Fibroblast of skin of right quadriceps (primary cell): Measurements from ENCODE around the gene ZBTB40.

Experiments
- DNase-seq: peaks from one replicate; pipeline ENCODE4 v3.0.0-alpha.2; 2013

ZBTB40 gene

DNA sequence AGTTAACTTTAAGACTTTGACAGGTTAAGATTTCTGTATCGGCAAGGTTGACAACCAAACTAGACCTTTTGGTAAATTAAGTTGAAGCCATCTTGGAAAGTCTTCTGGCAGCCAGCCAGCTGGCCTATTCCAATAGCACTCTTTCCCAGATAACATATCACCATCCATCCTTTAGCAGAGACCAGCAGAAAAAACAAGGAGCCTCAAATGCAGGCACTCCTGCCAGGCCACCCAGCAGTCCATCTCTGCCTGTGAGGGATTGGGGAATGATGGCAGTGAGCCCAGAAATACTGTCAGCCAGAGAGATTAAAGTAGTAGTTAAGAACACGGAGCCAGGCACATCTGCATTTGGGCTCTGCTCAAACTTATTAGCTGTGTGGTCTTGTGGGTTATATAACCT is 19.4 kb downstream of the ZBTB40 start:
- peak; percentile 31 for DNase-seq

DNA sequence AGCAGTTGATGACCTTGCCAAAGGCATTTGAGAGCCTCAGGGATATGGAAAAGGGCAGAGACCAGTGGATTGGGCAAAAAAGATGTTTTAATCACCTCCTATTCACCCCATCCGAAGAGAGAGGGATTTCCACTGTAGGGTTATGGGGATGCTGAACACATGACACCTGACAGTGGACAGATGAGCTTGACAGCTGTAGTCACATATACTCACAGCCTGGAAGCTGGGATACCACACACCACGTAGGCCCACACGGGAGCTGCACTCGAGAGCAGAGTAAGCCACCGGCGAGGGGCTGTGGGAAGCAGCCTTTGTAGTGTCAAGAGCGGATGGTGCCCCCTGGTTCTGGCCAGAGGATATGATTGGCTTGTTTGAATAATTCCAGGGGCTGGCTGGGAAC is 20.0 kb downstream of the ZBTB40 start:
- DNase-seq = no peak

GRCh38 chr1:22472596-22472995 is 20.9 kb downstream of the ZBTB40 start:
- DNase-seq = no peak

- no peak for DNase-seq
These were observed 22.3 kb downstream of the ZBTB40 start for GRCh38 chr1:22473952-22474351.

DNA sequence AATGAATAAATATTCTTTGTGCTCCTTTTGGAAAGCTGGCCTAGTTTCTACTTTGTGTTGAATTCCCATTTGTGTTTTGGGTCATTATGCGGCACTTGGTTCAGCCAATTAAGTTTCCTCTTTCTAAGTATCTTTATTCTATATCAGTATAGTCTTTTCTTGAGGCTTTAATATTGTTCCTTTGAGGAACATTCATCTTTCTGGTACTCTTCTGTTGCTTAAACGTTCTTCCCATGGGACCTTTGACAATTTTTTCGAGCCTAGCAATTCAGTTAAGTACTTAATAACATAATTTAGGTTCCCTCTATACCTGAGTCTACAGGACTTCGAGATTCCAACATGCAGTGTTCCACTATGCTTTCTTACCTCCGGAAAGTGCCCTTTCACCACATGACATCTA is 24.9 kb downstream of the ZBTB40 start:
- no peak for DNase-seq

GRCh38 chr1:22483121-22483520 is 31.5 kb downstream of the ZBTB40 start:
- no peak for DNase-seq

DNA sequence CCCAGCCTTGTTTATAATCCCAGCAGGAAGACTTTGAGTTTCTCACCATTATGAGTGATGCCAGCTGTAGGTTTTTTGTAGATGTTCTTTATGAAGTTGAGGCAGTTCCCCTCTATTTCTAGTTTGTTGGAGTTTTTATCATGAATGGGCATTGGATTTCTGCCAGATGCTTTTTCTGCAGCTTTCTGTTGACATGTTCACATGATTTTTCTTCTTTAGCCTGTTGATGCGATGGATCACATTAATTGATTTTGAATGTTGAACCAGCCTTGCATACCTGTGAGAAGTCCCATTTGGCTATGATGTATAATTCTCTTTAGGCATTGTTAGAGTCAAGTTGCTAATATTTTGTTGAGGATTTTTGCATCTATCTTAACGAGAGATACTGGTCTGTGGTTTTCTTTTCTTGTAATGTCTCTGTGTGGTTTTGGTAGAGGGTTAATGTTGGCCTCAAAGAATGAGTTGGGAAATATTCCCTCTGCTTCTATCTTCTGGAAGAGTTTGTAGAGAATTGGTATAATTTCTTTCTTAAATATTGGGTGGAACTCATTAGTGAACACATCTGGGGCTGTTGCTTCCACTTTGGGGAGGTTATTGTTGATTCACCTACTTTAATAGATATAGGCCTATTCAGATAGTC is 33.2 kb downstream of the ZBTB40 start:
- DNase-seq = no peak

- DNase-seq = no peak
These were observed 33.8 kb downstream of the ZBTB40 start for GRCh38 chr1:22485431-22485830.

DNA sequence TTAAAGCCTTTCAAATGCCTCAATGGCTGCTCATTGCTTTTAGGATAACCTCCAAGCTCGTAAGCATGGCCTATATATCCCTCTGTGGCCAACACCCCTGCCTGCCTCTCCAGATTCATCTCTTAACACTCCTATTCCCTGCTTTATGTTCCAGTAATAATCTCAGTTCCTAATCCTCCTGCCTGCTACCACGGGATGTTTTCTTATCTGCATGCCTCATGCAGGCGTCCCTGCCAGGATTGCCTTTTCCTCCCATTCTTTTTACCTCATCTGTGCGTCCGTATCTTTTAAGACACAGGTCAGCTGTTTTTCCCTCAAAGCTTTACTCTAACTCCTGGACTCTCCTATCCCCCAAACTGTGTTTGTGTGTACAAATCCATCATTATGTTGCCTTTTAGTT is 36.1 kb downstream of the ZBTB40 start:
- no peak for DNase-seq

DNA sequence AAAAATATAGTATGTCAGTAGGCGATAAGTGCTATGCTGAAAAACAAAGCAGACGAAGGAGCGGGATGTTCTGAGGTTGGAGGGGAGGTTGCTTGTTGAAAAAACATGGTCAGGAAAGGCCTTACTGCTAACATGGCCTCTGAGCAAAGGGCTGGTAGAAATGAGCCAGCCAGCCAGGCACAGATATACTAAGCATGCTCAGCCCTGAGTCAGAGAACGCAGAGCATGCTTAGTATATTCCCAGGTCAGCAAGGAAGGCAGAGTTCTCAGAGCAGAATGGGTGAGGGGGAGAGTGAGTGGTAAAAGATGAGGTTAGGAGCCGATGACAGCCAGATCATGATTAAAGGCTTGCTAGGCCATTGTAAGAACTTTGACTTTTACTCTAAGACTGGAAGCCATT is 36.7 kb downstream of the ZBTB40 start:
- peak; percentile 15 for DNase-seq

DNA sequence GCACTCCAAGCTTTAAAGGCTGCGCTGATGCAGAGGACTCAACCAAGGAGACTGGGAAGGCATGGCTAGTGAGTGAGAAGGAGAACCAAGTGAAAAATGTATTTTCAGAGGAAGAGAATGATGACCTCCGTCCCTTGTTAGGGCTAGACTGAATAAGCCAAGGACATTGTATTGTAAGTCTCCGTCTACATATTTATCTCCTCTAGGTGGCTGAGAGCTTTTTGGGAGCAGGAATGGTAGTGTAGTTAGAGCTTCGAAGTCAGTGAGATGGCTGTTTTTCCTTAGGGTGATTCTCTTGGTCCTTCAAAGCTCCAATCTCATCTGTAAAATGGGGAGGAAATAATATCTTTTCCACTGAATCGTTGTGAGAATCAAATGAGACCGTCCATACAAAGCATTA is 37.6 kb downstream of the ZBTB40 start:
- DNase-seq = no peak

GRCh38 chr1:22489823-22490222 is 38.2 kb downstream of the ZBTB40 start:
- no peak for DNase-seq

DNA sequence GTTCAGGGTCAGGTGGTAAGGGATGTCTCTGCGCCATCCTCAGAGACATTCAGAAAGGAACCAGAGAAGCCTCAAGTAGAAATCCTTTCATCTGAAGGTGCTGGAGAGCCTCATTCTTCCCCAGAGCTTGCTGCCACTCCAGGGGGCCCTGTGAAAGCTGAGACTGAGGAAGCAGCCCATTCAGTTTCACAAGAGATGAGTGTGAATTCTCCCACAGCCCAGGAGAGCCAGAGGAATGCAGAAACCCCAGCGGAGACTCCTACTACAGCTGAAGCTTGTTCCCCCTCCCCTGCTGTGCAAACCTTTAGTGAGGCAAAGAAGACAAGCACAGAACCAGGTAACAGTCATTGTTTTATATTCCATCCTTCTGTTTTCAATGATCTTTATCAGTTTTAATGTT is 38.7 kb downstream of the ZBTB40 start:
- no peak for DNase-seq

DNA sequence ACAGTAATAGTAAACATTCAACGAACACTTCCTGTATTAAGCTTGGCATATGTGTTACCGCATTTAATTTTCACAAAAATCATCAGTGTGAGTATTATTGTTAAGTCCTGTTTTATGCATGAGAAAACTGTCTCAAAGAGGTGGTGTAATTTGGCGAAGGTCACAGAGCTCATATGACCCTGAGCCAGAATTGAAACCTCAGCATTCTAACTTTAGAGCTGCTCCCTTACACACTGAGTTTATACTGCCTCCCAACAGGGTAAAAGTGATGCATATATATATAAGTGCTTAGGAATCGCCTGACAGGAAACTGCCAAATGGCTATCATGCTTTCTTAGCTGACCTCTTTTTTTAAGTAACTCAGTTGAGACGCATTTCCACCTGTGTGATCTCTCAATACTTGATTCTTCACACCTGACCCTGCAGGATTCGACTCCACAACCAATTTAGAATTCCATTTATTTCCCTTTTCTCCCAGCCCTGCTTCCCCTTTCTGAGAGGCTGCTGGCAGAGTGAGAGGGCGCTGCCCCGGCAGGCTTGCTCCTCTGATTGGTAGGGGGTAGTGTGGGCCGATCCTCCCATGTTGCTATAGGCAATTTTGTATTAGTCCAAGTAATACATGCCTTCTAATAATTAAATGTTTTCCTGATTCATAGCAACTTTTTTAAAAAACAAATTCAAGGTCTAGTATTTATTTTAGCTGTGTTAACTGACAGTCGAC is 40.5 kb downstream of the ZBTB40 start:
- no peak for DNase-seq

DNA sequence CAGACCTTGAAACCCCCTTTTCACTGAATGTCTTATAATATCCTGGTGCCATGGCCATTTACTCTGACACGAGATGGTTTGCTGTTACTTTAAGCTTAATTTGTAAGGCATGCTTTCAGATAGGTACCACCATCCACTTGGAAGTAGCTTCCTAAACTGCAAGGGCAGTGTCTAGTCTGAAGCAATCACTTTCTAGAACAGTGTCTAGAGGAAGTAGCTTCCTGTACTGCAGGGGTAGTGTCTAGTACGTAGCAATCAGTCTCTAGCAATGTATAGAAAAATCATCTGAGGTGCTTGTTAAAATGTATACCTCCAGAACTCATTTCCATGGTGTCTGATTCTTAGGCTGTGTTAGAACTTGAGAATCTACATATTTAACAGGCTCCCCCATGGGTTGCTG is 42.5 kb downstream of the ZBTB40 start:
- no peak for DNase-seq

GRCh38 chr1:22494943-22495579 is 43.4 kb downstream of the ZBTB40 start:
- no peak for DNase-seq

- no peak for DNase-seq
These were observed 45.0 kb downstream of the ZBTB40 start for GRCh38 chr1:22496536-22497160.

GRCh38 chr1:22498463-22498862 is 46.8 kb downstream of the ZBTB40 start:
- DNase-seq = no peak

- no peak for DNase-seq
These were observed 48.4 kb downstream of the ZBTB40 start for GRCh38 chr1:22500058-22500457.

DNA sequence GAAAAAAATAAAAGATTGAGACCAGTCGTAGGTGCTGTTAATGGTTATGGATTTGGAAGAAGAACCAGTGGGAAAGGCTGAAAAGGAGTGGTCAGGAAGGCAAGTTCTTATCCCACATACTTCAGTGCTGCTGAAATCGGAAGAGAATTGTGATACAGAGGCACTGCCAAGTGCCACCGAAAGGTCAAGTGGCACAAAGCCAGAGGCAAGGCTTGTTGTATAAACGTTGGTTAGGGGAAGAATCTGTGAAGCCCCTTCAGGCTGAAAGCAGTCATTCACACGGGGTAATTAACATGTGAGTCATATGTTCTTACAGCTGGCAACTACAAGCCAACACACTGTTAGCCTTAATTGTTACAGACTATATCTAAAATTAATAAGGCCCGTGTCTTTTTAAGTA is 48.8 kb downstream of the ZBTB40 start:
- DNase-seq = peak; percentile 58

DNA sequence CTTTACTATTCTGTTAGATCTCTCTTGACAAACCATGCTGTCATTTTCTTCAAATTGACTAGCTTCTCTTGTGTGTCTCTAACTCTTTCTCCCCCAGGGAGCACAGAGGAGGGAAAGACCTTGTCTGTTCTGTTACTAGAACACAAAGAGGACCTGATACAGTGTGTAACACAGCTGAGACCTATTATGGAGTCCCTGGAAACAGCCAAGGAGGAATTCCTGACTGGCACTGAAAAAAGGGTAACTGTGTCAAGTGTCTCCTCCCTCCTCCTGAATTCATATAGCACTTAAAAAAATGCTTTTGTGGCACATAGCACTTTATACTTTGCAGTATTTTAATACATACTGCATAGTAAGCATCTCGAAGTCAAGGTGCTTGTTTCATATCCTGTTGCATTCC is 50.6 kb downstream of the ZBTB40 start:
- DNase-seq = no peak

GRCh38 chr1:22503721-22504410 is 52.2 kb downstream of the ZBTB40 start:
- peak; percentile 52 for DNase-seq

DNA sequence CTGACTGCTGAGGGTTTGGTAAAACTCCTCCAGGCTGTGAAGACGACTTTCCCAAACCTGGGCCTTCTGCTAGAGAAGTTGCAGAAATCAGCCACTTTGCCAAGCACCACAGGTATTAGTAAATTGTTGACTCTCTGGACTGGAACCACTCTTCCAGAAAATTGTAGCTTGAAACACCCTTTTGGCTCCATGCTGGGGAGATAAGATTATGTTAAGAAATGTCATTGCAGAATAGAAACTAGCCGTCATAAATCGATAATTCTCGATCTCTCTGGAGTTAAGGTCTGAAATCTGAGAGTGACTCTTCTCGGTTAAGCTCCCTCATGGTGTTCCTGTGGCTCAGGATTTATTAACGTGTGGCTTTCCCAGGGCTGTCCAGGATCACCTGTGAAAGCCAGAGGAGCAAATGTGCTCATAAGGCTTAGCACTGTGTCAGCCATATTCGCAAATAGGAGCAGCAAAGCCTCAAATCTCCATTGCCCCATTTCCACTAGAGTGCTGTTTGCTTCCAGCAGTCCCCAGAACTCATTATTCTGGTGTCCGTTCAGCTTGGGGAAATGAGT is 54.6 kb downstream of the ZBTB40 start:
- DNase-seq = no peak
